Epidermal melanocyte (primary cell): ENCODE results near the gene ADIPOQ.
"Not testable (repeated sequence)": the region's sequence is repeated elsewhere in the genome, so short reads cannot be mapped to it uniquely, and the experiment has no call there.

Experiments used
- DNase-seq: peaks from one replicate; pipeline ENCODE4 v3.0.0; 2011; ENCODE audit warnings: low spot score; ENCODE audit not compliant: insufficient read length

ADIPOQ gene

GRCh38 chr3:186826410-186826975 lies 16.0 kb upstream of the ADIPOQ start:
- DNase-seq: no peak

- DNase-seq: peak; percentile 92
These were observed 15.3 kb upstream of the ADIPOQ start for GRCh38 chr3:186826976-186827857.

GRCh38 chr3:186828340-186828739 lies 14.2 kb upstream of the ADIPOQ start:
- DNase-seq: no peak

- no peak for DNase-seq
These were observed 10.7 kb upstream of the ADIPOQ start for GRCh38 chr3:186831798-186832197.

GRCh38 chr3:186832276-186832675 lies 10.2 kb upstream of the ADIPOQ start:
- no peak for DNase-seq

- DNase-seq: peak; percentile 54
These were observed 2.5 kb upstream of the ADIPOQ start for GRCh38 chr3:186839874-186840641.

GRCh38 chr3:186841620-186842019 lies 890 bp upstream of the ADIPOQ start:
- no peak for DNase-seq

GRCh38 chr3:186843039-186843432 lies 526 bp downstream of the ADIPOQ start:
- no peak for DNase-seq

GRCh38 chr3:186844908-186845307 lies 2.4 kb downstream of the ADIPOQ start:
- DNase-seq: no peak

- DNase-seq: no peak
These were observed 3.2 kb downstream of the ADIPOQ start for GRCh38 chr3:186845756-186846155.

GRCh38 chr3:186847437-186847836 lies 4.9 kb downstream of the ADIPOQ start:
- DNase-seq: no peak

GRCh38 chr3:186849374-186849975 lies 7.0 kb downstream of the ADIPOQ start:
- no peak for DNase-seq

- DNase-seq: not testable (repeated sequence)
These were observed 9.3 kb downstream of the ADIPOQ start for GRCh38 chr3:186851835-186852234.

- DNase-seq: no peak
These were observed 10.5 kb downstream of the ADIPOQ start for GRCh38 chr3:186852994-186853393.

GRCh38 chr3:186854146-186854545 lies 11.6 kb downstream of the ADIPOQ start:
- no peak for DNase-seq

- DNase-seq: no peak
These were observed 12.4 kb downstream of the ADIPOQ start for GRCh38 chr3:186854954-186855353.

- no peak for DNase-seq
These were observed 15.2 kb downstream of the ADIPOQ start for GRCh38 chr3:186857743-186858142.

- not testable (repeated sequence) for DNase-seq
These were observed 22.8 kb downstream of the ADIPOQ start for GRCh38 chr3:186865215-186865853.

- not testable (repeated sequence) for DNase-seq
These were observed 23.6 kb downstream of the ADIPOQ start for GRCh38 chr3:186866095-186866494.

- DNase-seq: peak; percentile 41
These were observed 27.0 kb downstream of the ADIPOQ start for GRCh38 chr3:186869253-186870100.
